ENCODE results near the gene ANKRD37.

- TF ChIP-seq CTCF (IDR thresholded peaks at IDR 0.05; ENCODE audit: insufficient read depth, low read length) (no peak), POLR2AphosphoS5 (IDR thresholded peaks at IDR 0.05; ENCODE audit: low read depth) (no peak), REST (IDR thresholded peaks at IDR 0.05; ENCODE audit: insufficient replicate concordance, low read depth) (no peak), GABPA (IDR thresholded peaks at IDR 0.05; ENCODE audit: low read depth) (no peak), SPI1 (IDR thresholded peaks at IDR 0.05; ENCODE audit: borderline replicate concordance, low read depth) (no peak)
Observed at GRCh38 chr4:185405296-185405999, 8.8 kb downstream of the ANKRD37 start.
